22Rv1 (cell line): Measurements from ENCODE around the gene TNRC6B.
"Not testable (repeated sequence)": the region's sequence is repeated elsewhere in the genome, so short reads cannot be mapped to it uniquely, and the experiment has no call there.

Experiments used
- H3K27ac ChIP-seq: fragments of 450-650 bp; 2 replicates; pipeline ENCODE4 v1.5.1; 2017
- ZFX ChIP-seq: fragments of 450-650 bp; IDR thresholded peaks from 2 replicates; pipeline ENCODE4 v1.6.1; 2017; ENCODE audit warnings: antibody characterized with exemption, borderline replicate concordance
- TF ChIP-seq, protein P1 (sequence below): fragments of 450-650 bp; IDR thresholded peaks from 2 replicates; pipeline ENCODE4 v1.5.1; 2017; ENCODE audit warnings: mild to moderate bottlenecking

The TNRC6B gene

DNA sequence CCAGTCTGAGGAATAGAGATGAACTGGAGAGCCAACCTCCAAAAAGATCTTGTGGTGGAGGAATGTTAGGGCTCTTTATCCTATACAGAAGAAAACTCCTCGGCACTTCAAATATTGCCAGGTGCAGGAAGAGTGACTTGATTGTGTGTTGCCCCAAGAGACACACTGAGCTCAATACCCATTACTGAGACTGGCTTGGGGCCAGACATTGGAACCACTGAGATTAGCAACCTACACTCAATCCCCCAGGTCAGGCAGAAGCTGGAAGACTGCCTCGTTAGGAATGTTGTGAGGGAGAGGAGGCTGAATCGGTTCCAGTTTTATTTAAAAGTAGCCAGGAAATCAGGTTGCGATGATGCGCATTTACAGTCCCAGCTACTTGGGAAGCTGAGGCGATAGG is 190.3 kb downstream of the TNRC6B start:
- TF ChIP-seq, protein P1, sequence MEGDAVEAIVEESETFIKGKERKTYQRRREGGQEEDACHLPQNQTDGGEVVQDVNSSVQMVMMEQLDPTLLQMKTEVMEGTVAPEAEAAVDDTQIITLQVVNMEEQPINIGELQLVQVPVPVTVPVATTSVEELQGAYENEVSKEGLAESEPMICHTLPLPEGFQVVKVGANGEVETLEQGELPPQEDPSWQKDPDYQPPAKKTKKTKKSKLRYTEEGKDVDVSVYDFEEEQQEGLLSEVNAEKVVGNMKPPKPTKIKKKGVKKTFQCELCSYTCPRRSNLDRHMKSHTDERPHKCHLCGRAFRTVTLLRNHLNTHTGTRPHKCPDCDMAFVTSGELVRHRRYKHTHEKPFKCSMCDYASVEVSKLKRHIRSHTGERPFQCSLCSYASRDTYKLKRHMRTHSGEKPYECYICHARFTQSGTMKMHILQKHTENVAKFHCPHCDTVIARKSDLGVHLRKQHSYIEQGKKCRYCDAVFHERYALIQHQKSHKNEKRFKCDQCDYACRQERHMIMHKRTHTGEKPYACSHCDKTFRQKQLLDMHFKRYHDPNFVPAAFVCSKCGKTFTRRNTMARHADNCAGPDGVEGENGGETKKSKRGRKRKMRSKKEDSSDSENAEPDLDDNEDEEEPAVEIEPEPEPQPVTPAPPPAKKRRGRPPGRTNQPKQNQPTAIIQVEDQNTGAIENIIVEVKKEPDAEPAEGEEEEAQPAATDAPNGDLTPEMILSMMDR: no peak
- TF ChIP-seq ZFX: no peak
- H3K27ac ChIP-seq: no peak overlapping the region; the same call in 1 of the 2 replicates

DNA sequence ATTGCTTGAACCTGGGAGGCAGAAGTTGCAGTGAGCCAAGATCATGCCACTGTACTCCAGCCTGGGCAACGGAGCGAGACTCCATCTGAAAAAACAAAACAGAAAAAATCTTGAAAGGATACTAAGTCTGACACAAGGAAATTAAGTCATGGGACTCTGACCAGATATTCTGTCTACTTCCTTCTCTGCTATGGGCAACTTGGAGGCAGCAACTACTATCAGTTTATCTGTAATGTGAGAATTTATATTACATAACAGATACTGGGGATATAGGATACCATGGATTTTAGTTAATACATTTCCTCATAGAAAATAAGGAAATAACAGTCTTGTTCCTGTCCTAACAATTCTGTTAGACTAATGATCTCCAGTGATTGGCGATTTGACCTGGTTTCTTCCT is 191.1 kb downstream of the TNRC6B start:
- H3K27ac ChIP-seq: peak overlapping the region; percentile 12; the same call in 1 of the 2 replicates
- no peak for TF ChIP-seq ZFX
- TF ChIP-seq, protein P1: no peak

DNA sequence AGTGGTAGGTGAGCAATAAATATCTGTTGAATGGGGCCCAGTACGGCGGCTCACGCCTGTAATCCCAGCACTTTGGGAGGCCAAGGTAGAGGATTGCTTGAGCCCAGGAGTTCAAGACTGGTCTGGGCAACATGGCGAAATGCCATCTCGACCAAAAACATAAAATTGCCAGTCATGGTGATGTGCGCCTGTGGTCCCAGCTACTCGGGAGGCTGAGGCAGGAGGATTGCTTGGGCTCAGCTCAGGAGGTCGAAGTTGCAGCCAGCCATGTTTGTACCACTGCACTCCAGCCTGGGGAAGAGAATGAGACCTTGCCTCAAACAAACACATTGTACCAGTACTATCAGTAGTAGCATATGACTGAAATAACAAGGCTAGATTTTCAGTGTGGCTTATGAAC is 196.8 kb downstream of the TNRC6B start:
- no peak overlapping the region for H3K27ac ChIP-seq
- TF ChIP-seq, protein P1: no peak
- no peak for TF ChIP-seq ZFX

GRCh38 chr22:40376149-40376548 is 198.4 kb downstream of the TNRC6B start:
- no peak overlapping the region for H3K27ac ChIP-seq
- no peak for TF ChIP-seq ZFX
- TF ChIP-seq, protein P1: no peak

DNA sequence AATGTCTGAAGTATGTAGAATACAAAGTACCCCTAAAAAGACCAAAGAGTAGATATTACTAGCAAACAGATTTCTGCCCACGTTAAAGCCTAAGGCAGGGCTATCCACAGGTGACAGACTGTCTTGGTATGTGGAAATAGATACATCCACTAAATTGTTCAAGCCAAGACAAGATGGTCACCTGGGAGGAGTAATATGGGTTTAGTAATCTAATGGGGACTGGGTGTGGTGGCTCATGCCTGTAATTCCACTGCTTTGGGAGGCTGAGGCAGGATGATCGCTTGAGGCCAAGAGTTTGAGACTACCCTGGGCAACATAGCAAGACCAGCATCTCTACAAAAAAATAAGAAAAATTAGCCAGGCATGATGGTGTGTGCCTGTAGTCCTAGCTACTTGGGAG is 200.2 kb downstream of the TNRC6B start:
- TF ChIP-seq, protein P1: no peak
- no peak for TF ChIP-seq ZFX
- H3K27ac ChIP-seq: no peak overlapping the region

DNA sequence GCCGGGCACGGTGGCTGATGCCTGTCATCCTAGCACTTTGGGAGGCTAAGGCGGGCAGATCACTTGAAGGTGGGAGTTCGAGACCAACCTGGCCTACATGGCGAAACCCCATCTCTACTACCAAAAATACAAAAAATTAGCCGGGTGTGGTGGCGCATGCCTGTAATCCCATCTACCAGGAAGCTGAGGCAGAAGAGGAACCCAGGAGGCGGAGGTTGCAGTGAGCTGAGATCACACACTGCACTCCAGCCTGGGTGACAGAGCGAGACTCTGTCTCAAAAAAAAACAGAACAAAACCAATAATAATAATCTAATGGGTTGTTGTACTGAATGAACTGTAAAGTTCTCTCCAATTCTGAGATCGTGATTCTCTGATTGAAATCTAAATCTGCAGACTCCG is 200.7 kb downstream of the TNRC6B start:
- H3K27ac ChIP-seq: not testable (repeated sequence)

- H3K27ac ChIP-seq: no peak overlapping the region
- TF ChIP-seq, protein P1: no peak
- no peak for TF ChIP-seq ZFX
Measured at GRCh38 chr22:40381461-40381860, 203.7 kb downstream of the TNRC6B start.

- H3K27ac ChIP-seq: no peak overlapping the region
- TF ChIP-seq ZFX: no peak
- TF ChIP-seq, protein P1: no peak
Measured at GRCh38 chr22:40383905-40384304, 206.2 kb downstream of the TNRC6B start.
